DMS 273 (cell line): ENCODE data around the gene F10.
A peak's percentile ranks its signal among the peaks of the same experiment; 100 is the strongest.

Experiments
- DNase-seq: peaks from one replicate; lab custom pipeline; 2025; ENCODE audit not compliant: unreplicated experiment; lab: John Stamatoyannopoulos, UW

Gene F10

GRCh38 chr13:113129921-113130750 is 7.5 kb downstream of the F10 start:
- no peak for DNase-seq

- DNase-seq = no peak
Measured at GRCh38 chr13:113135281-113135760, 12.7 kb downstream of the F10 start.

- no peak for DNase-seq
Measured at GRCh38 chr13:113137691-113138298, 15.2 kb downstream of the F10 start.

- peak; percentile 11 for DNase-seq
Measured at GRCh38 chr13:113138792-113139551, 16.4 kb downstream of the F10 start.

- no peak for DNase-seq
Measured at GRCh38 chr13:113139577-113139976, 17.0 kb downstream of the F10 start.

DNA sequence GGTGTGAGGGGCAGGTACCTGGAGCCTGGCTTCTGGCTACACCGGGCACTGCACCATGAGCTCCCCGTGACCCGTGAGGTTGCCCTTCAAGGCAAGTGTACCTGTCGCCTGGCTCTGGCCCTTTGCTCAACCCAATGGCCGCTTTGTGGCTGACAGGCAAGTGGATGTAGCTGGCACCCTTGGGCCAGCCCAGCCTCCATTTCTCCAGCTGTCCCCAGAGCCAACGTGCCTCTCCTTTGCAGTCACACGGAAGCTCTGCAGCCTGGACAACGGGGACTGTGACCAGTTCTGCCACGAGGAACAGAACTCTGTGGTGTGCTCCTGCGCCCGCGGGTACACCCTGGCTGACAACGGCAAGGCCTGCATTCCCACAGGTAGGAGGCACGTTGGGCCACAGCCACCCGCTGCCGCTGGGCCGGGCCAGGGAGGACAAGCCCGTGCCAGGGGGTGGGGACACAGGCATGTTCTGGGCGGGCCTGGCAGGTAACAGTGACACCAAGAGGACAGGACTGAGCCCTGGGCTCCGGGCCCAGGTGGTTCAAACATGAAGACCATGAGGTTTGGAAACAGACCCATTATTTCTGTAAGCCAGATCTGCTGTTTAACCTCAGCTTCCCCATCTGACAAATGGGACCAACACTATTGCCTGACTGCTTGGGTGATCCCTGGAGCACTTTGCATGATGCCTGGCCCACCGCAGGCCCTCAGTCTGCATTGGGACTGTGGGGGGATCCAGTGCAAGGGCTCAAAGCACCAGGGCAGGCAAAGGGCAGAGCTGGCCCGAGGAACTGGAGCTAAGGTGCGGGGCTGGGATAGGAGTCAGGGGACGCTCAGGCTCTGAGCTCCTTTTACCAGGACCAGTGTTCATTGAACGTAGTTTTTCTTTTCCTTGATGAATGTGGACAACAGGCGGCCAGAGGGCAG is 18.3 kb downstream of the F10 start:
- DNase-seq = no peak

DNA sequence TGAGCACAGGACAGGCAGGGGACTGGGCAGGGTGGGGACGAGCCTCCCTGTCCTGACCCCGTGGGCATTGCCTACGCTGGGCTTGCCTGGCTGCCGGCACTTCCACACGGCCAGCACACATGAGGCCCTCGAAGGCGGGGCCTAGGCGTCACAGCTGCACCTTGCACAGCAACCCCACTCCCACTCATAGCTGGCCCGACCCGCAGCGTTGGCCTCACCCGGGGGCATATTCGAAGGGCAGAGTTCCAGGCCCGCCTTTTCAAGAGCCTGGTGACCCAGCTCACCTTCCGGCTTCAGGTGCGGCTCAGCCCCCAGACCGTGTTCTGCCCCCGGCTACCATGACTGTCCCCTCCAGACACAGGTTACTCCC is 19.0 kb downstream of the F10 start:
- DNase-seq = no peak

- DNase-seq = no peak
Measured at GRCh38 chr13:113142876-113143275, 20.3 kb downstream of the F10 start.

DNA sequence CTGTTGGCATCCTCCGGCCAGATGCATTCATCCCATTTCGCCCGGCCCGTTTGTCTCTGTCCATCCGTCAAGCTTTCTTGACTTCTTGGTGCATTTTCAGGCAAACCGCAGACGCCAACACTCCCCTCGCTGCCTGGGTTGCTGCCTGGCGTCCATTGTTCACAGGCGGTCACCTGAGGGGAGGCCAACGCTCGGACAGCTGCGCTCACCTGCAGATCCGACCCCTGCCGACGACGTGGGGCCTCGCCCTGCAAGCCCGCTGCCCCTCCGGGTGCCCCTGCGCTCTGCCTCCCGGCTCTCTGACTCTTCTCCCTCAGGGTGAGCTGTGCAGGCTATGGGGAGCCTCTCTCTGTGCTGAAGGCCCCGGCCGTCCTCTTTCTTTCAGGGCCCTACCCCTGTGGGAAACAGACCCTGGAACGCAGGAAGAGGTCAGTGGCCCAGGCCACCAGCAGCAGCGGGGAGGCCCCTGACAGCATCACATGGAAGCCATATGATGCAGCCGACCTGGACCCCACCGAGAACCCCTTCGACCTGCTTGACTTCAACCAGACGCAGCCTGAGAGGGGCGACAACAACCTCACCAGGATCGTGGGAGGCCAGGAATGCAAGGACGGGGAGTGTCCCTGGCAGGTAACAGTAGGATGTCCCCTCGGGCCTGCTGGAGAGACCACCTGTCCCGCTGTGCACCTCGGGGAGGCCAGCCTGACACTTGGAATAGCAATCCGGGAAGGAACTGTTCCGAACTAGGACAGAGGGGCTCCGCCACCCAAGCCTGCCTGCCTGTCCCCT is 21.1 kb downstream of the F10 start:
- DNase-seq = no peak

GRCh38 chr13:113144255-113144629 is 21.6 kb downstream of the F10 start:
- DNase-seq = no peak

DNA sequence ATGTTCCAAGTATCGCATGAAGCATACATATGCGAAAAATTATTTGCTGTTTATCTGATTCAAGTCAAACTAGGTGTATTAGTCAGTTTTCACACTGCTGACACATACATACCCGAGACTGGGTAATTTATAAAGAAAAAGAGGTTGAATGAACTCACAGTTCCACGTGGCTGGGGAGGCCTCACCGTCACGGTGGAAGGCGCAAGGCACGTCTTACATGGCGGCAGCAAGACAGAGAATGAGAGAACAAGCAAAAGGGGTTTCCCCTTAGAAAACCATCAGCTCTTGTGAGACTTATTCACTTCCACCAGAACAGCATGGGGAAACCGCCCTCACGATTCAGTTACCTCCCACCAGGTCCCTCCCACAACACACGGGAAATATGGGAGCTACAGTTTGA is 22.9 kb downstream of the F10 start:
- DNase-seq = no peak

DNA sequence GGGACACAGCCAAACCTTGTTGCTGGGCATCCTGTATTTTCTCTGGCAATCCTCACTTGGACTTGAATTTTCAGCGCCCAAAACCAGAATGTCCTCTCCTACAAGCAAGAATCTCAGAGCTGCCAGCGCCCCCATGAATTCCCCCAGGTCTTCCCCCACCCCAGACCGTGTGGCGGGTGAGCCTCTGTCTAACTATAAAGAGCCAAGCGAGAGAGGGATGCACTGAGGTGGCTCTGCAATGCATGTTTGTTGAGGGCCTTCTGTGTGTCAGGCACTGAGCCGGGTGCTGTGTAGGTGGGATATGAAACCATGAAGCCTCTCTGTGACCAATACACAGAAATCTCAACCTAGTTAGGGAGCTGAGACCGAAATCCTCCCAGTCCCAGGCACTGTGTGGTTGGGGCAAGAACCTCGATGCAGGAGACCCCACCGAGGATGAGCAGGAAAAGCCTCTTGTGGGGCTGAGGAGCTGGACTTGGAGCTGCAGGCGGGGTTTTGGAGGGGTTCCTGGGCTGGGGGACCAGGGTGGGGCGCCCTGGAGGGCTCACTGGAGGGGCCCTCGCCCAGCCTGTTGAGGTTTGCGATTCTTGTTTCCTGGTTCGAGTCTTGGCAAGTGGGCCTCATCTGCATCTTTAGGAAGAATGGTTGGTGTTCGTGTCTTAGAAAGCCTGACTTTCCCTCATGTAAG is 23.5 kb downstream of the F10 start:
- no peak for DNase-seq

DNA sequence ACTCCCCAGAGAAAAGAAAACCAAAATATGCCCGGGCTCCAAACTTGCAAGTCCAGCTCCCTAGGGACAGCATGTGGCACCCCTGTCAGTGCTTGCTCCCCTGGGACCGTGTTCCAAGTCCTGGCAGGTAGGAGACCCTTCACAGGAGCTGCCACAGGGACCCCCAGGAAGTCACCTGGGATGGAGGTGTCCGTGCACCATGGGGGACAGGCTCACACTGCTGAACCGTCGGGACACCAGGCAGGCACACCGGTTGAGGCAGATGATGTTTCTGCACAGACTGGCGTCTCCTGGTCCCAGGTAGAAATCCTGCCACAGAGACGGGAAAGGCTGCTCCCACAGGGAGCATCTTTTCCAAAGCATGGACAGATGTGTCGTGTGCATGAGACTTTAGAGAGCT is 24.2 kb downstream of the F10 start:
- no peak for DNase-seq

GRCh38 chr13:113147206-113147605 is 24.6 kb downstream of the F10 start:
- no peak for DNase-seq

- DNase-seq = no peak
Measured at GRCh38 chr13:113148407-113148806, 25.8 kb downstream of the F10 start.

DNA sequence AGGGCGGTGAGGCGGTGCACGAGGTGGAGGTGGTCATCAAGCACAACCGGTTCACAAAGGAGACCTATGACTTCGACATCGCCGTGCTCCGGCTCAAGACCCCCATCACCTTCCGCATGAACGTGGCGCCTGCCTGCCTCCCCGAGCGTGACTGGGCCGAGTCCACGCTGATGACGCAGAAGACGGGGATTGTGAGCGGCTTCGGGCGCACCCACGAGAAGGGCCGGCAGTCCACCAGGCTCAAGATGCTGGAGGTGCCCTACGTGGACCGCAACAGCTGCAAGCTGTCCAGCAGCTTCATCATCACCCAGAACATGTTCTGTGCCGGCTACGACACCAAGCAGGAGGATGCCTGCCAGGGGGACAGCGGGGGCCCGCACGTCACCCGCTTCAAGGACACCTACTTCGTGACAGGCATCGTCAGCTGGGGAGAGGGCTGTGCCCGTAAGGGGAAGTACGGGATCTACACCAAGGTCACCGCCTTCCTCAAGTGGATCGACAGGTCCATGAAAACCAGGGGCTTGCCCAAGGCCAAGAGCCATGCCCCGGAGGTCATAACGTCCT is 26.4 kb downstream of the F10 start:
- no peak for DNase-seq

- DNase-seq = no peak
Measured at GRCh38 chr13:113149711-113150549, 27.3 kb downstream of the F10 start.
